Transverse colon (tissue), 4 donors: ENCODE results near the gene SEM1. TPM values are rescaled to one million over a fixed set of nuclear protein-coding genes. Genes with fewer than 3 reads are reported as not detected.

Experiments
- DNase-seq: peaks from one replicate; pipeline ENCODE4 v3.0.0-alpha.2; 2019
- H3K27ac ChIP-seq, 4 donors: fragments of 200-600 bp; sonication (generic); 2 replicates each; pipeline ENCODE4 v1.5.1; 2016 to 2018; ENCODE audit warnings: inconsistent platforms in 4 of 4
- H3K27me3 ChIP-seq: fragments of 200-600 bp; sonication (generic); 2 replicates; pipeline ENCODE4 v1.5.1; 2017; ENCODE audit warnings: inconsistent platforms
- H3K36me3 ChIP-seq, 4 donors: fragments of 200-600 bp; sonication (generic); 2 replicates each; pipeline ENCODE4 v1.5.1; 2017 to 2019; ENCODE audit warnings: inconsistent platforms in 4 of 4
- H3K4me1 ChIP-seq, 4 donors: fragments of 200-600 bp; sonication (generic); 2 replicates each; pipeline ENCODE4 v1.5.1; 2017 to 2020; ENCODE audit warnings: inconsistent platforms in 4 of 4
- H3K4me3 ChIP-seq, 4 donors: fragments of 200-600 bp; sonication (generic); 1 replicate in 1 of 4; 2 replicates in 3 of 4; pipeline versions ENCODE4 v1.5.1 to v1.6.1; 2017 to 2019; ENCODE audit warnings: inconsistent platforms in 4 of 4
- H3K9me3 ChIP-seq, 2 donors: fragments of 200-600 bp; sonication (generic); 2 replicates each; pipeline ENCODE4 v1.5.1; 2017 to 2019; ENCODE audit warnings: inconsistent platforms in 2 of 2
- CTCF ChIP-seq, 5 experiments: fragments of 200-600 bp in 3 of 5; fragments of 450-650 bp in 2 of 5; sonication (generic) in 3 of 5; IDR thresholded peaks; 1 replicate in 2 of 5; 2 replicates in 3 of 5; pipeline ENCODE4 v1.5.1; 2016 to 2017; ENCODE audit warnings: antibody characterized with exemption in 5 of 5, inconsistent platforms in 3 of 5, mild to moderate bottlenecking in 2 of 5, moderate library complexity in 1 of 5
- EP300 ChIP-seq: sonication (generic); formaldehyde crosslinking; IDR thresholded peaks from one replicate; pipeline ENCODE4 v1.6.1; 2017; ENCODE audit warnings: antibody characterized with exemption, low read depth
- POLR2A ChIP-seq: fragments of 450-650 bp; IDR thresholded peaks from one replicate; pipeline ENCODE4 v1.6.1; 2016; ENCODE audit warnings: antibody characterized with exemption, mild to moderate bottlenecking, moderate library complexity
- POLR2AphosphoS5 ChIP-seq, 3 donors: sonication (generic); formaldehyde crosslinking; IDR thresholded peaks; one replicate each; pipeline ENCODE4 v1.6.1; 2016; ENCODE audit warnings: antibody characterized with exemption in 3 of 3
- WGBS, 2 donors: methylation state at CpG; one replicate each; pipeline ENCODE4 v1.1.5; 2018; ENCODE audit warnings: low coverage in 1 of 2; 5-methylcytosine and 5-hydroxymethylcytosine counted together
- in situ Hi-C, 4 donors: fragments of 200-750 bp; cut with MboI; loops; one replicate each; pipeline versions ENCODE4 v1.15.0 to v1.15.1; 2017; ENCODE audit warnings: low sequenced_read_pairs in 3 of 4, low pct_ligation_motif_present in 1 of 4, low pct_unique_long_range_greater_than_20kb in 1 of 4
- intact Hi-C: fragments of 100-400 bp; cut with DNase I; formaldehyde crosslinking; loops from one replicate; pipeline ENCODE4 v1.15.1; 2023; ENCODE audit warnings: low total_unique reads
- total RNA-seq, 4 donors: library from RNA; depleted of rRNA; stranded (reverse); fragments of >200 nt; gene quantifications; one replicate each; pipeline ENCODE4 v1.1.0, GENCODE V29; 2016

The SEM1 gene
- total RNA-seq, 4 donors from 2014 or later: 3.4 to 16.2 (median 15.6) TPM

- in situ Hi-C loops (no loop called here), intact Hi-C loops (no loop called here)
- no peak overlapping the region for H3K4me3 ChIP-seq
- no peaks in the 10 kb centered on the region for H3K4me1 ChIP-seq
- no peak for DNase-seq
- no peaks in the 10 kb centered on the region for H3K36me3 ChIP-seq
- H3K9me3 ChIP-seq: no peaks in the 10 kb centered on the region
- no peak for TF ChIP-seq POLR2AphosphoS5 (IDR thresholded peaks at IDR 0.05)
- TF ChIP-seq POLR2A: no peak
- no peak for TF ChIP-seq EP300
- no peak for TF ChIP-seq CTCF (IDR thresholded peaks at IDR 0.05)
- no peak overlapping the region for H3K27ac ChIP-seq
- H3K27me3 ChIP-seq: peaks cover 26% of the 10 kb centered on the region
- WGBS, 2 donors: 38 to 83% methylated on average over 1 of the region's 1 CpG
Observed at GRCh38 chr7:96739609-96740008, 30.0 kb upstream of the SEM1 start.

- no peak for DNase-seq
- WGBS, 2 donors: 58 to 75% methylated on average over 1 of the region's 1 CpG
- no peaks in the 10 kb centered on the region for H3K4me1 ChIP-seq
- in situ Hi-C loops (no loop called here), intact Hi-C loops (no loop called here)
- peaks cover 26% of the 10 kb centered on the region for H3K27me3 ChIP-seq
- H3K9me3 ChIP-seq: no peaks in the 10 kb centered on the region
- no peak overlapping the region for H3K4me3 ChIP-seq
- no peak overlapping the region for H3K27ac ChIP-seq
- no peaks in the 10 kb centered on the region for H3K36me3 ChIP-seq
- no peak for TF ChIP-seq CTCF (IDR thresholded peaks at IDR 0.05)
- TF ChIP-seq POLR2AphosphoS5 (IDR thresholded peaks at IDR 0.05): no peak
- no peak for TF ChIP-seq POLR2A
- no peak for TF ChIP-seq EP300
Observed at GRCh38 chr7:96739167-96739566, 29.5 kb upstream of the SEM1 start.

- intact Hi-C loops: no loop called here
Observed at GRCh38 chr7:96738705-96739104, 29.1 kb upstream of the SEM1 start.

GRCh38 chr7:96737545-96738050 is 28.0 kb upstream of the SEM1 start:
- H3K27me3 ChIP-seq: peaks cover 26% of the 10 kb centered on the region
- no peaks in the 10 kb centered on the region for H3K9me3 ChIP-seq
- in situ Hi-C loops (no loop called here), intact Hi-C loops (no loop called here)
- no peak overlapping the region for H3K27ac ChIP-seq
- H3K36me3 ChIP-seq: no peaks in the 10 kb centered on the region
- 58% methylated on average over 3 of the region's 3 CpGs; no CpG with 5 or more reads in 1 of the 2 donors for WGBS, 2 donors
- TF ChIP-seq POLR2AphosphoS5 (IDR thresholded peaks at IDR 0.05): no peak
- no peak for TF ChIP-seq CTCF (IDR thresholded peaks at IDR 0.05)
- TF ChIP-seq POLR2A: no peak
- TF ChIP-seq EP300: no peak
- H3K4me3 ChIP-seq: no peak overlapping the region
- H3K4me1 ChIP-seq: no peaks in the 10 kb centered on the region
- no peak for DNase-seq

More at GRCh38 chr7:96738705-96739104, 29.1 kb upstream of the SEM1 start:
- H3K9me3 ChIP-seq: no peaks in the 10 kb centered on the region
- H3K27ac ChIP-seq: no peak overlapping the region
- in situ Hi-C loops: no loop called here
- no peaks in the 10 kb centered on the region for H3K36me3 ChIP-seq
- H3K4me3 ChIP-seq: no peak overlapping the region
- peaks cover 26% of the 10 kb centered on the region for H3K27me3 ChIP-seq
- TF ChIP-seq EP300 (no peak), POLR2AphosphoS5 (IDR thresholded peaks at IDR 0.05) (no peak)
- 87 to 91% methylated on average over 2 of the region's 2 CpGs for WGBS, 2 donors
- DNase-seq: no peak
- H3K4me1 ChIP-seq: no peaks in the 10 kb centered on the region

GRCh38 chr7:96734343-96734742 is 24.7 kb upstream of the SEM1 start:
- 47 to 49% methylated on average over 2 of the region's 2 CpGs for WGBS, 2 donors
- no peaks in the 10 kb centered on the region for H3K9me3 ChIP-seq
- H3K27ac ChIP-seq: no peak overlapping the region
- H3K4me1 ChIP-seq: no peaks in the 10 kb centered on the region
- TF ChIP-seq POLR2AphosphoS5 (IDR thresholded peaks at IDR 0.05) (no peak), EP300 (no peak), CTCF (IDR thresholded peaks at IDR 0.05) (no peak), POLR2A (no peak)
- intact Hi-C loops: no loop called here
- H3K27me3 ChIP-seq: peaks cover 18% of the 10 kb centered on the region
- no peak for DNase-seq
- H3K4me3 ChIP-seq: no peak overlapping the region
- no peaks in the 10 kb centered on the region for H3K36me3 ChIP-seq
- in situ Hi-C loops: no loop called here
